Body of pancreas (tissue), 4 donors: ENCODE data around the gene PGS1. TPM values are rescaled to one million over a fixed set of nuclear protein-coding genes. Genes with fewer than 3 reads are reported as not detected.

Experiments used
- ATAC-seq: fragments of 150-250 bp; one replicate; pipeline ENCODE4 v1.9.1; 2016
- DNase-seq, 4 donors: peaks; one replicate each; pipeline ENCODE4 v3.0.0-alpha.2; 2019
- H3K27ac ChIP-seq, 4 donors: fragments of 200-600 bp; sonication (generic); 1 replicate in 3 of 4; 2 replicates in 1 of 4; pipeline versions ENCODE4 v1.5.1 to v1.6.1; 2016 to 2019; ENCODE audit warnings: mild to moderate bottlenecking in 1 of 4, mixed read lengths in 1 of 4, moderate library complexity in 1 of 4
- H3K27me3 ChIP-seq, 2 donors: fragments of 200-600 bp; sonication (generic); one replicate each; pipeline ENCODE4 v1.6.0; 2016; ENCODE audit warnings: mild to moderate bottlenecking in 1 of 2
- H3K36me3 ChIP-seq, 2 donors: fragments of 200-600 bp; sonication (generic); replicated peaks in 1 of 2; 2 replicates each; pipeline ENCODE4 v1.5.1; 2016; ENCODE audit warnings: low read depth in 2 of 2; ENCODE audit not compliant: insufficient read depth in 1 of 2
- H3K4me1 ChIP-seq: fragments of 200-600 bp; sonication (generic); one replicate; pipeline ENCODE4 v1.6.0; 2016
- H3K4me3 ChIP-seq, 2 donors: fragments of 200-600 bp; sonication (generic); 1 replicate in 1 of 2; 2 replicates in 1 of 2; pipeline ENCODE4 v1.5.1; 2016 to 2019
- H3K9me3 ChIP-seq, 3 donors: fragments of 200-600 bp; sonication (generic); 1 replicate in 2 of 3; 2 replicates in 1 of 3; pipeline ENCODE4 v1.5.1; 2016
- CTCF ChIP-seq, 7 experiments: fragments of 450-650 bp in 4 of 7; fragments of 200-600 bp in 3 of 7; sonication (generic) in 3 of 7; IDR thresholded peaks; one replicate each; pipeline ENCODE4 v1.5.1; 2016 to 2019; ENCODE audit warnings: antibody characterized with exemption in 7 of 7
- POLR2A ChIP-seq, 3 donors: fragments of 450-650 bp; IDR thresholded peaks; one replicate each; pipeline ENCODE4 v1.6.1; 2016; ENCODE audit warnings: antibody characterized with exemption in 3 of 3, mild to moderate bottlenecking in 2 of 3
- WGBS, 2 donors: methylation state at CpG; one replicate each; pipeline ENCODE4 v1.1.5; 2017; 5-methylcytosine and 5-hydroxymethylcytosine counted together
- intact Hi-C: fragments of 100-400 bp; cut with DNase I; formaldehyde crosslinking; loops from one replicate; pipeline ENCODE4 v1.15.1; 2023
- total RNA-seq, 2 donors: library from RNA; depleted of rRNA; stranded (reverse); fragments of >200 nt; gene quantifications; one replicate each; pipeline ENCODE4 v1.1.0, GENCODE V29; 2016

Gene PGS1
- total RNA-seq, 2 donors from 2014 or later: 17.1 to 30.4 TPM

GRCh38 chr17:78421534-78422266, 43.3 kb downstream of the PGS1 start:
- 67 to 68% methylated on average over 20 to 23 of the region's 24 CpGs for WGBS, 2 donors
- H3K36me3 ChIP-seq: peaks cover 0 to 3% of the 10 kb centered on the region in 2 donors
- no peak overlapping the region for H3K27ac ChIP-seq
- DNase-seq: peak; percentile 75 to 81 (median 79)
- TF ChIP-seq POLR2A (IDR thresholded peaks at IDR 0.05) (no peak), CTCF (IDR thresholded peaks at IDR 0.05) (peak; percentile 91 to 99 (median 96))
- no peaks in the 10 kb centered on the region for H3K9me3 ChIP-seq
- intact Hi-C loops: loop anchor here (5.0 to 10.0 kb wide), 3 partner anchors 54 to 307 kb away; no protein-coding TSS in a partner anchor
- no peaks in the 10 kb centered on the region for H3K4me1 ChIP-seq
- no peak overlapping the region for H3K4me3 ChIP-seq
- no peaks in the 10 kb centered on the region for H3K27me3 ChIP-seq
- peak; percentile 84 for ATAC-seq

GRCh38 chr17:78422267-78422605, 43.8 kb downstream of the PGS1 start:
- TF ChIP-seq POLR2A (IDR thresholded peaks at IDR 0.05): no peak
- TF ChIP-seq CTCF (IDR thresholded peaks at IDR 0.05): no peak
- intact Hi-C loops: loop anchor here (5.0 to 10.0 kb wide), 3 partner anchors 55 to 307 kb away; no protein-coding TSS in a partner anchor
- Histone ChIP-seq H3K4me1 (no peaks in the 10 kb centered on the region), H3K27me3 (no peaks in the 10 kb centered on the region), H3K27ac (no peak overlapping the region), H3K36me3 (peaks cover 0 to 8% of the 10 kb centered on the region in 2 donors), H3K9me3 (no peaks in the 10 kb centered on the region), H3K4me3 (no peak overlapping the region)
- ATAC-seq: no peak
- DNase-seq: no peak
- 63 to 70% methylated on average over 8 of the region's 8 CpGs for WGBS, 2 donors

- Histone ChIP-seq H3K36me3 (peaks cover 0 to 8% of the 10 kb centered on the region in 2 donors), H3K4me3 (no peak overlapping the region), H3K27me3 (no peaks in the 10 kb centered on the region), H3K27ac (no peak overlapping the region), H3K9me3 (no peaks in the 10 kb centered on the region), H3K4me1 (no peaks in the 10 kb centered on the region)
- DNase-seq (no peak), ATAC-seq (no peak)
- 85 to 86% methylated on average over 20 of the region's 20 CpGs for WGBS, 2 donors
- intact Hi-C loops: loop anchor here (5.0 to 10.0 kb wide), 3 partner anchors 56 to 308 kb away; no protein-coding TSS in a partner anchor
- TF ChIP-seq POLR2A (IDR thresholded peaks at IDR 0.05) (no peak), CTCF (IDR thresholded peaks at IDR 0.05) (no peak)
These were observed 44.6 kb downstream of the PGS1 start for GRCh38 chr17:78422872-78423588.

- no peak for TF ChIP-seq POLR2A (IDR thresholded peaks at IDR 0.05)
- no peak for TF ChIP-seq CTCF (IDR thresholded peaks at IDR 0.05)
- Histone ChIP-seq H3K36me3 (peaks cover 0 to 8% of the 10 kb centered on the region in 2 donors), H3K27me3 (no peaks in the 10 kb centered on the region), H3K9me3 (no peaks in the 10 kb centered on the region), H3K4me3 (no peak overlapping the region), H3K27ac (no peak overlapping the region), H3K4me1 (no peaks in the 10 kb centered on the region)
- WGBS, 2 donors: 83 to 96% methylated on average over 10 to 18 of the region's 18 CpGs
- ATAC-seq (no peak), DNase-seq (no peak)
- intact Hi-C loops: loop anchor here (5.0 to 10.0 kb wide), 3 partner anchors 57 to 309 kb away; no protein-coding TSS in a partner anchor
These were observed 45.7 kb downstream of the PGS1 start for GRCh38 chr17:78423961-78424675.
